ENCODE results near the gene STK10.

The STK10 gene

DNA sequence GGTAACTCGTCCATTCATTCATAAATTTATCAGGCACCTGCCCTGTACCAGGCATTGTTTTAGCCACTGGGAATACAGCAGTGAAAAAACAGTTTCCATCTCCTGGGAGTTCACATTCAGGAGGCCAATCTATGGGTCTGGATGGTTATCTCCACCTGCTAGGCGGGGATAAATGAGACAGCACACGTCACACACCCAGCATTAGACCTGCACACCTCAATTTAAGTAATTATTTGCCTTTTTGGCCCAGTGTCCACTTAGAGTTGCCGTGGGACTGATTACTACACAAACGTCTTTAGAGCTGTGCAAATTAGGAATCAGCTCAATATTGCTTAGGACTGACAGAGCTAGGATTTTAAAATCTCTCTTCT is 46.1 kb downstream of the STK10 start:
- DNase-seq: no peak

GRCh38 chr5:172140866-172141265 is 47.2 kb downstream of the STK10 start:
- DNase-seq: no peak

DNA sequence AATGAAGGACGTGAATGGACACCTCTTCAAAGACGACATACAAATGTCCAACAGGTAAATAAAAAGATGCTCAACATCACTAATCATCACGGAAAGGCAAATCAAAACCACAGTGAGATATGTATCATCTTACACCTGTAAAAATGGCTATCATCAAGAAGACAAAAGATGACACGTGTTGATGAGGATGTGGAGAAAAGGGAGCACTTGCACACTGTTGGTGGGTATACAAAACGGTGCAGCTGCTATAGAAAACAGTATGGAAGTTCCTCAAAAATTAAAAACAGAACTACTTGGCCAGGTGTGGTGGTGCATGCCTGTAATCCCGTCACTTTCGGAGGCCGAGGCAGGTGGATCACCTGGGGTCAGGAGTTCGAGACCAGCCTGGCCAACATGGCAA is 47.9 kb downstream of the STK10 start:
- no peak for DNase-seq

DNA sequence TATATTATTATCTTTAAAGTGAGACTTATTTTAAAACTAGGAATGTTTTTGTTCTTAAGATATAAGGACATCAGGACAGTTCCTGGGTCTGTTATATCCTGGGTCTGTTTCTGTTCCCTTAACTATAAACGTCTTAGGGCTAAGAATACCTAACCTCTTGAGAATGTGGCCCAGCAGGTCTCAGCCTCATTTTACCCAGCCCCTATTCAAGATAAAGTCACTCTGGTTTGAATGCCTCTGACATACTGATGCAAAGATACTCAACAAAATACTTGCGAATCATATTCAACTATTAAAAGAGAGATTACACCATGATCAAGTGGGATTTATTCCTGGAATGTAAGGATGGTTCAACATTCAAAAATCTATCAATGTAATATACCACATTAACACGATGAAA is 51.0 kb downstream of the STK10 start:
- DNase-seq: no peak

GRCh38 chr5:172133359-172134029 is 54.5 kb downstream of the STK10 start:
- DNase-seq: peak; percentile 23

DNA sequence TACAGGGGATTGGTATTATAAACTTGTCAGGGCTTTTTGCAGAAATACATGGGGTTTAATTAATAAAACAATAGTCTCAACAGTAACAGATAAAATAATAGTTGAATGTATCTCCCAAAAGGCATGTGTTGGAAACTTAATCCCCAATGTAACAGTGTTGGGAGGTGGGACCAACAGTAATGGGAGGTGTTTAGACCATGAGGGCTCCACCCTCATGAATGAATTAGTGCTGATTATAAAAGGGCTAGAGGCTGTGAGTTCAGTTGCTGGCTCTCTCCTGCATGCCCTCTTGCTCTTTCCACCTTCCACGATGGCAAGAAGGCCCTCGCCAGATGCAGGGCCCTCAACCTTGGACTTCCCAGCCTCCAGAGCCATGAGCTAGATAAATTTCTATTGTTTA is 56.3 kb downstream of the STK10 start:
- no peak for DNase-seq

GRCh38 chr5:172129256-172129910 is 58.6 kb downstream of the STK10 start:
- DNase-seq: no peak

DNA sequence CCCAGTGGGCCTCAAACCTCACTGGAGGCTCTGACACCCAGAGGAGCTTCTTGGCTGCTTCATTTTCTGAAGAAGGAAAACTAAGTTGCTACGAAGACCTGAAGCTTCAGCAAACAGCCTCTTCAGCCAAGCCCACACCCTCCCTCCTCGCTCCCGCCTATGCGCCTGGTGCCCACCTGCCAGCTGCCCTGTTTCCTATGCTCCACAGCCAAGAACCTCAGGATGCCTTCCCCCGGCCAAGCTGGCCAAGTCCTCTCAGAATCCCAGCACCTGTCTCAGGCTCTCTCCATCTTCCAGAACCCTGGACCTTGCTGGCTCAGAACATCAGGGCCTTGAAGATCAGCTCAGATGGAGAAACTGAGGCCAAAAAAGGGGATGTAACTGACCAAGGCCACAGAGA is 60.4 kb downstream of the STK10 start:
- no peak for DNase-seq

GRCh38 chr5:172123269-172123692 is 64.7 kb downstream of the STK10 start:
- no peak for DNase-seq

DNA sequence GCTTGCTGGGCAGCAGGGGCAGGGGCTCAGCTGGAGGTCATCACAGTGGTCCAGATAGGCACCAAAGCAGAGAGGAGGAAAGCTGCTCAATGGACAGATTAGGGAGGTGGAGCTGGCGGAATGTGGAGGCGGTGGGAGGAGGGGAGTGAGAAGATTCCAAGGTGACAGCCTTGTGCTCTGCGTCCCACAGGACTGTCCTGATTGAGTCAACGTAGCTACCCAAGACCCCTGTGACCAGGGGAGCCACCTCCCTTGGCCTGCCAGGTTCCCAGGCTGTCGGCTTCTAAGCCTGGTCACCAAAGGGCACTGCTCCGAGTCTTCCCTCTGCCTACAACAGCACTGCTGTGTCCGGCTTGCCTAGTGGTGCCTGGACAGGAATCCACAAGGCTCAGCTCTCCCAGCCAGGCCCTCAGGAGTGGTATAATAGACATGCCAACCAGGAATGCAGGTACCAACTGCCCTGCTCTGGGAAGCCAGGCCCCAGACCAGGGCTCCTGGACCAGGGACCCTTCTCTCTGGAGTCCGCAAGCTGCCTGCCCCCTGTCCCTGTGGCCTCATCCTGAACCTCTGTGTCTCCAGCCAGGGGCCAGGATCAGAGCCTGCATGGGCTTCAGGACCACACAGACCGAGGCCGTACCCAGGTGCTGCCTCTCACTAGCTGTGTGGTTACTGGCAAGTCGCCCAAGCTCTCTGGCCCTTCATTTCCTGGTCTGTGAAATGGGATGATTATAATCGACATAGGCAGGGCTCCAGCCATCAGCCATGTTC is 67.9 kb downstream of the STK10 start:
- DNase-seq: no peak

- no peak for DNase-seq
These were observed 69.1 kb downstream of the STK10 start for GRCh38 chr5:172118891-172119290.

DNA sequence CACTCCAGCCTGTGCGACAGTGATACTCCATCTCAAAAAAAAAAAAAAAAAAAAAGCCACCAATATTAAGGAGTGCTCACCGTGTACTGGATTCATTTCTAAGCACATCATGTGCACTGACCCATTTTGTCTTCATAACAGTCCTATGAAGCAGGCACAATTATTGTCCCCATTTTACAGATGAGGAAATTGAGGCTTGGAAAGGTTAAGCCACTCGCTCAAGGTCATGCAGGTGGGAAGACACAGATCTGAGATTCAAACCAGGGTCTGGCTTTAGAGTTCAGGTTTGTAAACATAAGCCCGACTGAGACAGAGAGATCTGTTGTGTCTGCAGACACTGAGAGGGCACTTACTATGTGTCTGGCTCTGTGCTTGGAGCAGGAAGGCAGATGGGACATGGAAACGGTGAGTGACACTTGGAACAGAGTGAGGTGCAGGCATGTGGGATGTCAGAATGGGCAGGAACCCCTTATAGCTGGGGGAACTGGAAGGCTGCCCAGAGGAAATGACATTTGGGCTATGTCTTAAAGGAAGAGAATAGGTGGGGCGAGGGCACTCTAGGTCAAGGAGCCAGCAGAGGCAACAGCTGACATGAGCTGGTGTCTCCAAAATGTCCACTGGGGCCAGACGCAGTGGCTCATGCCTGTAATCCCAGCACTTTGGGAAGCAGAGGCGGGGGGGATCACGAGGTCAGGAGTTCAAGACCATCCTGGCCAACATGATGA is 69.9 kb downstream of the STK10 start:
- DNase-seq: peak; percentile 16

DNA sequence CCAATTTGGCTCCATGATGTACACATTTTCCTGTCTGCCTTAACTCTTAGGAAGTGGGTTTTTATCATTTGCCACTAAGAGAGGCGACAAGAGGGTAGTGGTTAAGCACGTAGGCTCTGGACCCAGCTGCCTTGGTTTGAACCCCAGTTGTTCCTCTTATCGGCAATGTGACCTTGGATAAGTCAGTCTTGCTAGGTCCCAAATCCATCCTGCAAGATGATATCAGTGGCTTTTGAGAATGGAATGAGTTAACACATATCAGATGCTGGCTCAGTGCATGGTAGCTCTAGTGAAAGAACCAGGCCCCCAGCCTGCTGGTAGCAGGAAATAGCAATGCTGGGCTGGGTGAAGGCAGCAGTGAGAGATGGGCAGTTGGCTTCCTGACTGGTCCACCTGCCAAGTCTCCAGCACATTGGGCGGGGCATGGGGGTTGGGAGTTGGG is 72.5 kb downstream of the STK10 start:
- peak; percentile 27 for DNase-seq

DNA sequence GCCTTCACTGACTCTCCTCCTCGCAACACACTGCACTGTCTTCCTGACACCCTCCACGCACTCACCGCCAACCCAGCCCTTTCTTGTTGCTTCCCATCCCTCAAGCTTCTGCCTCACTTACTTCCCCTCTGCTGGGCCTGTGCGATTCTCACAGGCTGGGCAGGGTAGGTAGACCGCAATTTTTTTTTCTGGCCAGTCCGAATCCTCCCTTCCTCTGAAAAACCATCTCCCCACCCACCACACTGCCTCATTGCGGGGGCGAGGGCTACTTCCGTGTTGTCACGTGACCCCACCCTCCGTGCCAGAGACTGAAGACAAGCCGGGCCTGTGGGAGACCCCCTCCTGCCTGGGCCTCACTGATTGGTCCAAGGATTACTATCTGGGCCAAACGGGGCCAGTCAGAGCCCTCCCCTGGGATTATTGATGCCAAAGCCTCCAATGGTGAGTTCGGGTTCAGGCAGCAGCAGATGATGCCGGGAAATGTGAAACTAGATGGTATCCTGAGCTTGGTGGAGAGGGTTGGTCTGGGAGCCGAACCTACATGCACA is 73.1 kb downstream of the STK10 start:
- peak; percentile 65 for DNase-seq

- peak; percentile 83 for DNase-seq
These were observed 75.0 kb downstream of the STK10 start for GRCh38 chr5:172113036-172113435.

- no peak for DNase-seq
These were observed 76.2 kb downstream of the STK10 start for GRCh38 chr5:172111852-172112225.

GRCh38 chr5:172110921-172111851 is 76.8 kb downstream of the STK10 start:
- DNase-seq: peak; percentile 71

DNA sequence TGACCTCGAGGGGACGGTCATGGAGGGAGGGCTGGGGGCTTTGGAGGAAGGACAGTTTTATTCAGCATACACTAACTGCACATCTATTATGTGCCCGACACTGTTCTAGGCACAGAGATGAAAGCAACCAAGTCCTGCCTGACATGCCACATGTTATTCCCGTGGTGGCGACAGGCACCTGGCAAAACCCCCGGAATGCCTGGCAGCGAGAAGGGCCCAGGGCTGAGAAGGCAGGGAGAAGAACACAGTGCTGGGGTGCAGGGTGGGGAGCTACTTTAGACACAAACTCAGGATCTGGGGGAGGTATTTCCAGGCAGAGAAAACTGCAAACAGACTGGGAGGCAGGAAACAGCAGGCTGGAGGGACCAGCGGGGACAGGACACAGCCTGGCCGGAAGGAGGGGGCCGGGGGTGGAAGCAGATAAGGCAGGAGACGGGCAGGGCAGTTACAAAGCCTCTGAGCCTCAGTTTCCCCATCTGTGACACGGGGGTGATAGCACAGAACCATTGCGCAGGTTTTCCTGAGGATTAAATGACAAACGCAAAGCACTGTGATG is 77.7 kb downstream of the STK10 start:
- DNase-seq: no peak

DNA sequence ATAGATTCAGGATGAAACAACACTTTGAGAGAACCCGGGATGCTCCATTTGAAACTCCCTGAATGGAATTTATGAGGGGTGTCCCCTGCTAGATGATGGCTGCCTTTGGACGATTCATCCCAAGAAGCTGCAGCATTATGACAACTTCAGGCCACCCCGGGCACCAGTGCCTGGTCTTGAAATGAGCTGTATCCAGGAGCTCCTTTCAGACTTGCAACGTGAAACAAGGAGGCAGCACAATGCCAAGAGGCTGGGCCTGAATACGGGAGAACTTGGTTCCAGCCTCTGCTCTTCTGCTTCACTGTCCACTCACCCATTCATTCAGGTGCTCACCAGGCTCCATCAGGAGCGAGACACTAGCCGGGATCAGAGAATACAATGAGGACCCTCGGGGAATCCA is 78.3 kb downstream of the STK10 start:
- DNase-seq: no peak

GRCh38 chr5:172107571-172107970 is 80.5 kb downstream of the STK10 start:
- no peak for DNase-seq

GRCh38 chr5:172106511-172107356 is 81.3 kb downstream of the STK10 start:
- peak; percentile 66 for DNase-seq

All from activated gamma-delta T cell treated with Interleukin-2 at 50 U/mL for 16 hours (primary cell).